A673 (cell line): ENCODE data around the gene SUFU. TPM values are rescaled to one million over a fixed set of nuclear protein-coding genes. Genes with fewer than 3 reads are reported as not detected.
A peak's percentile ranks its signal among the peaks of the same experiment; 100 is the strongest.

Experiments used
- BruUV-seq: library from RNA; stranded (reverse); fragments of 400-500 nt; replicated peaks from 2 replicates; lab custom pipeline; 2021; lab: Mats Ljungman, UMichigan
- CTCF ChIA-PET: fragments of 300-600 bp; sonication (Branson Sonifier 250); formaldehyde crosslinking; loops from one replicate; lab custom pipeline; 2022; ENCODE audit warnings: antibody characterized with exemption; lab: Charles Lee
- POLR2A ChIA-PET: fragments of 300-600 bp; sonication (Branson Sonifier 250); formaldehyde crosslinking; loops from one replicate; lab custom pipeline; 2022; ENCODE audit warnings: antibody characterized with exemption; ENCODE audit not compliant: low non-redundant PET; lab: Charles Lee
- DNase-seq: peaks from one replicate; pipeline ENCODE4 v3.0.0-alpha.2; 2015; ENCODE audit warnings: low spot score
- H3K27ac ChIP-seq: fragments of 200-600 bp; sonication (generic); 2 replicates; pipeline ENCODE4 v1.5.1; 2016; ENCODE audit warnings: mixed run types, low read depth, mild to moderate bottlenecking, mixed read lengths, antibody characterized with exemption, low read length; ENCODE audit not compliant: poor library complexity, severe bottlenecking
- H3K27me3 ChIP-seq: fragments of 200-600 bp; sonication (generic); replicated peaks from 2 replicates; pipeline ENCODE4 v1.6.1; 2017; ENCODE audit warnings: mixed run types, low read depth, mild to moderate bottlenecking, mixed read lengths, antibody characterized with exemption, low read length; ENCODE audit not compliant: insufficient read depth, poor library complexity
- H3K36me3 ChIP-seq: fragments of 200-600 bp; sonication (generic); 2 replicates; pipeline ENCODE4 v1.6.1; 2016; ENCODE audit warnings: mixed run types, mild to moderate bottlenecking, mixed read lengths, antibody characterized with exemption, low read length; ENCODE audit not compliant: insufficient read depth, poor library complexity, severe bottlenecking
- H3K4me1 ChIP-seq: fragments of 200-600 bp; sonication (generic); 2 replicates; pipeline ENCODE4 v1.6.1; 2017; ENCODE audit warnings: mixed run types, mild to moderate bottlenecking, mixed read lengths, antibody characterized with exemption, low read length; ENCODE audit not compliant: insufficient read depth, poor library complexity, severe bottlenecking
- H3K4me3 ChIP-seq: fragments of 200-600 bp; sonication (generic); 2 replicates; pipeline ENCODE4 v1.5.1; 2016; ENCODE audit warnings: low read depth, mixed run types, mild to moderate bottlenecking, mixed read lengths, low read length; ENCODE audit not compliant: poor library complexity, severe bottlenecking
- H3K9me3 ChIP-seq: fragments of 200-600 bp; sonication (generic); 2 replicates; pipeline ENCODE4 v1.6.1; 2016; ENCODE audit warnings: mixed run types, low read depth, mild to moderate bottlenecking, mixed read lengths, antibody characterized with exemption, low read length; ENCODE audit not compliant: poor library complexity, severe bottlenecking
- EZH2 ChIP-seq: fragments of 200-600 bp; sonication (generic); IDR thresholded peaks from 2 replicates; pipeline ENCODE4 v1.6.1; 2017; ENCODE audit warnings: borderline replicate concordance, low read depth, mild to moderate bottlenecking, mixed read lengths, antibody characterized with exemption, low read length; ENCODE audit not compliant: poor library complexity, severe bottlenecking
- intact Hi-C: fragments of 100-400 bp; cut with micrococcal nuclease; formaldehyde crosslinking; loops from one replicate; pipeline ENCODE4 v1.10.0; 2022; ENCODE audit not compliant: unreplicated experiment
- total RNA-seq: library from RNA; stranded (reverse); gene quantifications from 2 replicates; pipeline ENCODE4 v1.2.3, GENCODE V29; 2021
- TF ChIP-seq, protein P1 (sequence below): fragments of 300-800, 200-600 bp; sonication (generic); conservative IDR thresholded peaks from 2 replicates; pipeline ENCODE4 v1.5.1; 2017; ENCODE audit warnings: low read depth, mild to moderate bottlenecking, antibody characterized with exemption, low read length, moderate library complexity, mixed read lengths

SUFU gene
- total RNA-seq, 1 experiment from 2014 or later, result 20.5 TPM

GRCh38 chr10:102670871-102671434 lies 167.2 kb downstream of the SUFU start:
- no peak overlapping the region for H3K27ac ChIP-seq
- DNase-seq, result no peak
- BruUV-seq, result no TSS peak
- POLR2A ChIA-PET, result no interaction called here
- CTCF ChIA-PET, result no interaction called here
- no peaks in the 10 kb centered on the region for H3K9me3 ChIP-seq
- TF ChIP-seq, protein P1, sequence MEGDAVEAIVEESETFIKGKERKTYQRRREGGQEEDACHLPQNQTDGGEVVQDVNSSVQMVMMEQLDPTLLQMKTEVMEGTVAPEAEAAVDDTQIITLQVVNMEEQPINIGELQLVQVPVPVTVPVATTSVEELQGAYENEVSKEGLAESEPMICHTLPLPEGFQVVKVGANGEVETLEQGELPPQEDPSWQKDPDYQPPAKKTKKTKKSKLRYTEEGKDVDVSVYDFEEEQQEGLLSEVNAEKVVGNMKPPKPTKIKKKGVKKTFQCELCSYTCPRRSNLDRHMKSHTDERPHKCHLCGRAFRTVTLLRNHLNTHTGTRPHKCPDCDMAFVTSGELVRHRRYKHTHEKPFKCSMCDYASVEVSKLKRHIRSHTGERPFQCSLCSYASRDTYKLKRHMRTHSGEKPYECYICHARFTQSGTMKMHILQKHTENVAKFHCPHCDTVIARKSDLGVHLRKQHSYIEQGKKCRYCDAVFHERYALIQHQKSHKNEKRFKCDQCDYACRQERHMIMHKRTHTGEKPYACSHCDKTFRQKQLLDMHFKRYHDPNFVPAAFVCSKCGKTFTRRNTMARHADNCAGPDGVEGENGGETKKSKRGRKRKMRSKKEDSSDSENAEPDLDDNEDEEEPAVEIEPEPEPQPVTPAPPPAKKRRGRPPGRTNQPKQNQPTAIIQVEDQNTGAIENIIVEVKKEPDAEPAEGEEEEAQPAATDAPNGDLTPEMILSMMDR, result no peak
- TF ChIP-seq EZH2, result no peak
- no peaks in the 10 kb centered on the region for H3K36me3 ChIP-seq
- intact Hi-C loops, result no loop called here
- H3K4me3 ChIP-seq, result no peak overlapping the region
- H3K27me3 ChIP-seq, result no peaks in the 10 kb centered on the region
- peaks cover 8% of the 10 kb centered on the region for H3K4me1 ChIP-seq

DNA sequence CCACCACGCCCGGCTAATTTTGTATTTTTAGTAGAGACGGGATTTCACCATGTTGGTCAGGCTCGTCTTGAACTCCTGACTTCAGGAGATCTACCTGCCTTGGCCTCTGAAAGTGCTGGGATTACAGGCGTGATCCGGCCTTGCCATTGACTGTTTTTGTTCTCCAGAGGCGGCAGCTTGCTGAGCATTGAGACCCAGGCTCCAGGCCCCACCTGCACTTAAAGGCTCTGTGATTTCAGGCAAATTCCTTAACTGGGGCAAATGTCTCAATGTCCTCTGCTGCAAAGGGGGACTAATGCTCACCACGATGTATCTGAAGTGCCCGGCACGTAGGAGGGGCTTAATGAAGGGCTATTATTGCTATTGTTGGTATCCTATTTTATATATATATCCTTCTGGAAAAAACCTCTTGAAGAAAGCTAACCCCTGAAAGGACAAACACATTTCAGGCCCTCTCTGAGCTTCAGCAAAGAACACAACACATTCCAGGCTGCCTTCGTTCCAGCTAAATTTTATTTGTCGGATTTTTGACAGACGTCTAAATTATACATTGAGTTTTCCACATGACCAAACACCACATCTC lies 169.6 kb downstream of the SUFU start:
- Histone ChIP-seq H3K27ac (no peak overlapping the region), H3K4me3 (no peak overlapping the region), H3K27me3 (no peaks in the 10 kb centered on the region), H3K4me1 (peaks cover 10% of the 10 kb centered on the region), H3K36me3 (no peaks in the 10 kb centered on the region), H3K9me3 (no peaks in the 10 kb centered on the region)
- no TSS peak for BruUV-seq
- ChIA-PET POLR2A (no interaction called here), CTCF (no interaction called here)
- no peak for DNase-seq
- TF ChIP-seq EZH2, result no peak
- TF ChIP-seq, protein P1, result no peak
- intact Hi-C loops, result no loop called here

DNA sequence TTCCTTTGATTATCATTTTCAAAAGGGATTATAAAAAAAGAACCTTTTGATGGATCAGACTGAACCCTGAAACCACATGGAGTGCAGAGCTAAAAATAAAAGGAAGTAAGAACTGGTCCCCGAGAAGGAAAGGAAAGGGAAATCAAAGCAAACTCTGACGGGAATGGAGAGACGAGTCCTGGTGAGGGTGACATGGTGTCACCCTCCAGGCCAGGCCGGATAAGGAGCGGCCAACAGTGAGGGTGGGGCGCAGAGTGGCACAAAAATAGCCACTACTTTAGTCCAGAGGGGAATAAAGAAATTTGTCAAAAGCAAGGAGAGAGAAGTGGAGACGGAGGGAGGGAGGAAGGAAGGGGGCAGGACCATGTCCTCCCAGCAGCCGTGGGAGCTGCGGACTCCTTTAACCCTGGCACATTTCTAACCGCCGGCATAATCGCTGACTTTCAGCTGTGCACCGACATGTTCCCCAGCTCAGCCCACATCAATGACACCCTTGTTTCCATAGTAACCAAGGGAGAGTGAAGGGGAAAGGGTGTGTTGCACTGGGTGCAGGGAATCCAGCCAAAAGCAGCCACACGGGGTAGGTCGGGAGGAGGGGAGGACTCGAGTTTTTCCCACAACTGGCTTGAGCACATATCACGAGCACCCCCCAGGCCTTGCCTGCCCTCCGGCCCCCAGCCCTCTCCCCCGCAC lies 170.2 kb downstream of the SUFU start:
- ChIA-PET CTCF (no interaction called here), POLR2A (no interaction called here)
- Histone ChIP-seq H3K27me3 (no peaks in the 10 kb centered on the region), H3K36me3 (no peaks in the 10 kb centered on the region), H3K27ac (no peak overlapping the region), H3K4me3 (no peak overlapping the region), H3K4me1 (peaks cover 10% of the 10 kb centered on the region), H3K9me3 (no peaks in the 10 kb centered on the region)
- no TSS peak for BruUV-seq
- peak; percentile 36 for DNase-seq
- intact Hi-C loops, result no loop called here
- no peak for TF ChIP-seq EZH2
- TF ChIP-seq, protein P1, result no peak
